Muscle layer of duodenum (tissue), 2 donors: Measurements from ENCODE around the gene ALDH5A1.

ENCODE experiments used
- H3K27ac ChIP-seq: one replicate; pipeline ENCODE4 v1.7.0; 2013; ENCODE audit warnings: mild to moderate bottlenecking, low read length
- H3K27me3 ChIP-seq: one replicate; pipeline ENCODE4 v1.7.0; 2013; ENCODE audit warnings: low read depth, mild to moderate bottlenecking, control low read depth, low read length
- H3K36me3 ChIP-seq, 2 donors: one replicate each; pipeline ENCODE4 v1.7.0; 2013; ENCODE audit warnings: low read length in 2 of 2, control low read depth in 1 of 2, mild to moderate bottlenecking in 1 of 2; ENCODE audit not compliant: insufficient read depth in 2 of 2, control insufficient read depth in 1 of 2
- H3K4me1 ChIP-seq, 2 donors: one replicate each; pipeline ENCODE4 v1.7.0; 2013; ENCODE audit warnings: low read length in 2 of 2, mild to moderate bottlenecking in 2 of 2, control low read depth in 1 of 2, moderate library complexity in 1 of 2; ENCODE audit not compliant: insufficient read depth in 2 of 2, control insufficient read depth in 1 of 2
- H3K4me3 ChIP-seq, 2 donors: one replicate each; pipeline ENCODE4 v1.7.0; 2013; ENCODE audit warnings: low read length in 2 of 2, low read depth in 1 of 2, mild to moderate bottlenecking in 1 of 2
- H3K9me3 ChIP-seq, 2 donors: one replicate each; pipeline ENCODE4 v1.7.0; 2013; ENCODE audit warnings: low read length in 2 of 2, control low read depth in 1 of 2, mild to moderate bottlenecking in 1 of 2; ENCODE audit not compliant: control insufficient read depth in 1 of 2
- donor health status: healthy.

The ALDH5A1 gene

GRCh38 chr6:24494821-24495795 is at the start of gene ALDH5A1:
TSS of gene ALDH5A1 (plus strand) at chr6:24494969. CDS start at chr6:24494997, 28 bp downstream.
- H3K4me1 ChIP-seq: peaks cover 0 to 15% of the 10 kb centered on the region in 2 donors
- no peak within 1 kb of the TSS for H3K27ac ChIP-seq
- H3K27me3 ChIP-seq: no peaks in the 10 kb centered on the region
- no peaks in the 10 kb centered on the region for H3K9me3 ChIP-seq
- H3K36me3 ChIP-seq: no peaks in the 10 kb centered on the region
- H3K4me3 ChIP-seq: peak within 1 kb of the TSS; percentile 72 to 80

- H3K27me3 ChIP-seq: no peaks in the 10 kb centered on the region
- no peak overlapping the region for H3K4me3 ChIP-seq
- peaks cover 0 to 13% of the 10 kb centered on the region in 2 donors for H3K36me3 ChIP-seq
- no peak overlapping the region for H3K27ac ChIP-seq
- no peaks in the 10 kb centered on the region for H3K4me1 ChIP-seq
- H3K9me3 ChIP-seq: no peaks in the 10 kb centered on the region
These were observed 49.1 kb upstream of the ALDH5A1 start for GRCh38 chr6:24445704-24446103.

DNA sequence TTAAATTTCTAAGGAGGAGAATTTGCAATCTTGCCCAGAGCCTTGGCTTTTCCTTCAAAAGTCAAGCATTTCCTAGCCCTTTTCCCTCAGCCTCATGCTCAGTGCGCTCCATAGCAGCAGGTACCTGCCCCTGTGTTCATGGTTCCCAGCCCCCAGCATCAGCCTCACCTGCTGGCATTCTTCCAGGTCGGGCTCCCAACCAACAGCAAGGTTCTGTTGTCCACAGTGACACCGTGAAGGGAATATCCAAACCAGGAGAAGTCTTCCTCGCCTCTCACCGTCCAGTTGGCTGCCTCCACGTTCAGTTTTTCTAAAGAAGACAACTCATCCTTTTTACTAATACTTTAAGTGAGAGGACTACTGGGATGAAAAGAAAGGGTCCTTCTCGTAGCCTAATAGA is 48.1 kb upstream of the ALDH5A1 start:
- no peak overlapping the region for H3K27ac ChIP-seq
- H3K9me3 ChIP-seq: no peaks in the 10 kb centered on the region
- H3K4me1 ChIP-seq: no peaks in the 10 kb centered on the region
- H3K4me3 ChIP-seq: no peak overlapping the region
- peaks cover 0 to 13% of the 10 kb centered on the region in 2 donors for H3K36me3 ChIP-seq
- no peaks in the 10 kb centered on the region for H3K27me3 ChIP-seq

GRCh38 chr6:24448396-24448795 is 46.4 kb upstream of the ALDH5A1 start:
- H3K27me3 ChIP-seq: no peaks in the 10 kb centered on the region
- H3K4me1 ChIP-seq: no peaks in the 10 kb centered on the region
- no peak overlapping the region for H3K4me3 ChIP-seq
- peaks cover 0 to 13% of the 10 kb centered on the region in 2 donors for H3K36me3 ChIP-seq
- H3K27ac ChIP-seq: no peak overlapping the region
- H3K9me3 ChIP-seq: no peaks in the 10 kb centered on the region

GRCh38 chr6:24448828-24449525 is 45.8 kb upstream of the ALDH5A1 start:
- no peaks in the 10 kb centered on the region for H3K9me3 ChIP-seq
- H3K4me3 ChIP-seq: no peak overlapping the region
- H3K4me1 ChIP-seq: no peaks in the 10 kb centered on the region
- no peaks in the 10 kb centered on the region for H3K27me3 ChIP-seq
- H3K27ac ChIP-seq: no peak overlapping the region
- H3K36me3 ChIP-seq: peaks cover 0 to 15% of the 10 kb centered on the region in 2 donors

DNA sequence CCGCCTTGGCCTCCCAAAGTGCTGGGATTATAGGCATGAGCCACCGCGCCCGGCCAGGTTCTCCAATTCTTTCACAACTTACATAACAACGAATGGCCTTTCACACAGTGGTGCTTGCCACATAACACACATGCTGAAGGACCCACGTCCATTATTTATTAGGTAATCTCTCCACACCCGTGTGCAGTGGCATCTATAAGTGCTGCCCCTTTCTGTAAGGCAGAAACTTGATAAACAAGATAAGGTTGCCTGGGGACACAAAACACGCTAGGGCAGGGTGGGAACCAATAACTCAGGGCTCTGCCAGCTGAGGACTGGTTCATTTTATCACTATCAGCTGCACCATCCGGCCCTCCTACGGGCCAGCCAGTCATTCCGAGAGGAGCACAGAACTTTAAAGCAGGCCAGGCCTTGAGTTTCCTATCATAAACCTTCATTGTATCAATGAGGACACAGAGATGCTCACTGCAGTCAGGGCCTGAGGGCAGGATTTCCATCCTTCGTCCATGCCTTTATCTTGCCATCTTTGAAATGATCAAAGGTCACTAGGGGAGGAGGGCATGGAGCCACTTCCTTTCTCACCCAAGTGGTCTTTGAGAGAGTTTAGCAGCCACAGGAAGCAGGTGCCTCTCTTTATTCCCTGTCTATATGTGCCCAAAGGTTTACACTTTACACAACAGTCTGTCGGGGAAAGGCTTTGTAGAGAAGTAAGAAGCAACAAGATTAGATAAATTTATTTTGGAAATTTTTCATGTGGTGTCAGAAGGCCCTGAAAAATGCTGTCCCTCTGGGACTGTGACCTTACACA is 43.0 kb upstream of the ALDH5A1 start:
- Histone ChIP-seq H3K4me1 (no peaks in the 10 kb centered on the region), H3K9me3 (no peaks in the 10 kb centered on the region), H3K27me3 (no peaks in the 10 kb centered on the region), H3K4me3 (no peak overlapping the region), H3K27ac (no peak overlapping the region), H3K36me3 (peaks cover 0 to 10% of the 10 kb centered on the region in 2 donors)

- peaks cover 0 to 6% of the 10 kb centered on the region in 2 donors for H3K36me3 ChIP-seq
- H3K27me3 ChIP-seq: no peaks in the 10 kb centered on the region
- no peak overlapping the region for H3K4me3 ChIP-seq
- H3K9me3 ChIP-seq: no peaks in the 10 kb centered on the region
- no peak overlapping the region for H3K27ac ChIP-seq
- no peaks in the 10 kb centered on the region for H3K4me1 ChIP-seq
These were observed 40.8 kb upstream of the ALDH5A1 start for GRCh38 chr6:24453921-24454320.

GRCh38 chr6:24454452-24454851 is 40.3 kb upstream of the ALDH5A1 start:
- Histone ChIP-seq H3K36me3 (peaks cover 0 to 6% of the 10 kb centered on the region in 2 donors), H3K4me3 (no peak overlapping the region)

DNA sequence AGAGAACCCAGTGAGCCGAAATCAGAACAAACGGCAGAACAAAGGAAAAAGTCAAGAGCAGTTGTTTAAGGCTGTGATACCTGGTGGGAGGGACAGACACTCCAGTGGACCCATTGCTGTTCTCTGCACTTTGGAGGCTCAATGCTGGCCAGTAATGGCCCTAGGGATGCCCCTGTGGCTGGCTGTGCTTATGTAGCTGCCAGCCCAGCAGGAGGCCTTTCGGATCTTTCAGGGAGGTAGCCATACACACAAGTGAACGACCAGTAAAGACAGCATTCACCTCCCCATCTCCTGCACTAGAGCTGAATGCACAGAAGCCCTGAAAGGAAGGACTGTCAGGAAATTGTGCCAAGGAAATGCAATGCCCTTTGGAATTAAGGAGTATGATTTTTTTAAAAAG is 39.7 kb upstream of the ALDH5A1 start:
- H3K4me3 ChIP-seq: no peak overlapping the region
- no peak overlapping the region for H3K27ac ChIP-seq
- H3K27me3 ChIP-seq: no peaks in the 10 kb centered on the region
- no peaks in the 10 kb centered on the region for H3K4me1 ChIP-seq
- no peaks in the 10 kb centered on the region for H3K9me3 ChIP-seq
- peaks cover 0 to 6% of the 10 kb centered on the region in 2 donors for H3K36me3 ChIP-seq

More at GRCh38 chr6:24454452-24454851, 40.3 kb upstream of the ALDH5A1 start:
- H3K27me3 ChIP-seq: no peaks in the 10 kb centered on the region
- no peaks in the 10 kb centered on the region for H3K4me1 ChIP-seq
- H3K9me3 ChIP-seq: no peaks in the 10 kb centered on the region
- no peak overlapping the region for H3K27ac ChIP-seq

- Histone ChIP-seq H3K27me3 (no peaks in the 10 kb centered on the region), H3K4me3 (no peak overlapping the region), H3K36me3 (peaks cover 0 to 6% of the 10 kb centered on the region in 2 donors), H3K9me3 (no peaks in the 10 kb centered on the region), H3K27ac (no peak overlapping the region), H3K4me1 (no peaks in the 10 kb centered on the region)
These were observed 36.6 kb upstream of the ALDH5A1 start for GRCh38 chr6:24458134-24458533.

DNA sequence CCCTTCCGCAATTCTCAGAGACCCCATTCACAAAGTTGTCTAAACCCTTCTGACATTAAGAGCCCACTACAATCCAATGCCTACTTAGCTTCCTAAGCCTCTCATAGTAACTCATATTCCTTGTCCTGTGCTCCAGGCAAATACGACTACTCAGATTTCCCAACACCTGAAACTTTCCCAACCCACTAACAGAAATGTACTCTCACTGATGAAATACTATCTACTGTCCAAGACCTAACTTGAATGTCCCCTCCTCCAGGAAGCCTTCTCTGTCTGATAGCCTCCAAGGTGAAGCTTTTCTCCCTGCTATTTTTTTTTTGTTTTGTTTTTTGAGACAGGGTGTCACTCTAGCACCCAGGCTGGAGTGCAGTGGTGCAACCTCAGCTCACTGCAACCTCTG is 35.8 kb upstream of the ALDH5A1 start:
- Histone ChIP-seq H3K36me3 (peaks cover 0 to 5% of the 10 kb centered on the region in 2 donors), H3K4me1 (no peaks in the 10 kb centered on the region), H3K9me3 (no peaks in the 10 kb centered on the region), H3K27ac (no peak overlapping the region), H3K4me3 (no peak overlapping the region), H3K27me3 (no peaks in the 10 kb centered on the region)
